Hematopoietic multipotent progenitor cell treated with erythropoietin and hydrocortisone succinate and interleukin-3 and kit ligand, for 4 days (in vitro differentiated cells): ENCODE measurements around the gene GALNT17.
"Not testable (repeated sequence)": the region's sequence is repeated elsewhere in the genome, so short reads cannot be mapped to it uniquely, and the experiment has no call there.

Experiments used
- DNase-seq: peaks from one replicate; pipeline ENCODE4 v3.0.0-alpha.2; 2015

The GALNT17 gene

DNA sequence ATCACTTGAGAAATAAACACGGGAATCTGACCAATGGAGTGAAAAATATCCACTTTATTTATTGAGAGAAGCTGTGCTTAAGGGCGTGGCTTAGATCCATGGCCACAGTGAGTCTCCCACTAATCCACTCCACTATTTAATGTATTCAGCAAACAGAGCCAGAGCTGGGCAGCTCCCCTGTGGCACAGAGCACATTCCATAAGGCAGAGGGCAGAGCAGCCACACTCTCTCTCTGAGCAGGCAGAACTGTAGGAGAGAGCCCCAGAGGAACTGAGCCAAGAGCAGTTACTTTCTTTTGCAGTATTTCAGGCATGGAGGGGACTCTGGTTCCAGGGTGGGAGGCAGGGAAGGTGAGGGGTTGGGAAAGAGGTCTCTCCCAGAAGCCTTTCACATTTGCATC is 106.0 kb downstream of the GALNT17 start:
- DNase-seq = no peak

DNA sequence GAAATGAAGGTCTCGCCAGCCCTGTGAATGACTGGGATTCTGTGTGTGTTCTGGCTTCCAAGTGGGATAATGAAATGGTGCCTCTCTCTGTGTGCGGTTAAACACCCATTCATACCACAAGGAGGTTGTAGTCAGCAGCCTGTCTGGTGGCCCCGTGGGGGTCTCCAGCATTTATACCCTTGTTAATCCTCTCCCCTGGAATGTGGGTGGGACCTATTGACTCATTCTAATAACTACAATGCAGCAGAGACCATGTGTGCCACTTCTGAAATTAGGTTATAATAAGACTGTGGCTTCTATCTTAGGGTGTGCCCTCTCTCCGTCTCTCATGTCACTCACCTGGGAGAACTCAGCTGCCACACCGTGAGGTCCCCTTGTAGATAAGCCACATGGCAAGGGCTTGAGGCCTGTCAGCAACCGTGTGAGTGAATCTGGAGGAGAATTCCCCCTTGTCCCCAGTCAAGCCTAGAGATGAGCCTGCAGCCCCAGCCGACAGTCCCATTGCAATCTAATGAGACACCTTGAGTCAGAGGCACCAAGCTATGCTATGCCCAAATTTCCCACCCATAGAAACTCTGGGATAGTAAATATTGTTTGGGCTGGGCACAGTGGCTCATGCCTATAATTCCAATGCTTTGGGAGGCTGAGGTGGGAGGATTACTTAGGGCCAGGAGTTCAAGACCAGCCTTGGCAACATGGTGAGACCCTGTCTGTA is 106.8 kb downstream of the GALNT17 start:
- no peak for DNase-seq

DNA sequence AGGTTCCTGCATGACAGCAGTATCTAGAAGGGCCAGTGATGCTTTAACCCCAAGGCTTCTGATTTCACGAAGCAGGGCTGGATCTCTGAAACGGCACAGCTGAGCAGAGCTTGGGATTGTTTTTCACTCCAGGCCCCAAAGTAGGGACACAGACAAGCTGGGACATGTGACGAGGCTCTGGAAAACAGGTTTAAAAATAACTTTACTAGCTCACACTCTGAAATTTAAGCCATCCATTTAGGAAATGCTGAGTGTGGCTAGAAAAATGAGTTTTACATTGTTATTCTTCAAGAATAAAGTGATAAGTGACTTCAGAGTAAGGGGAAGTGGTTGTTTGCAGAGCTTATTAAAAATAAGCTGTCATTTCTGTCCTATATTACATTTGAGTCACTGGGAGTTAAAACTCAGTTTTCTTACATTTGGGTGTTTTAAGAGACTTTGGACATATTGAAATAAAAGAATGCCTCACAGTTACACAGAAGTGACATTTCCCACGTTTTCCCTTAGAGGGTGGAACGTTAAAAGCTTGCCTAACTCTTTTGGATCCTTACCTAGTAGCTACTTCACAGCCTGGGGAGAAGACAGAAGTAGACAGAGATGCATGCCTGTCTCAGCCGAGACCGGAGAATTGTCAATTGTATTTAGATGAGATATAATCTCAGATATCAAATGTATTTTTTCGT is 107.8 kb downstream of the GALNT17 start:
- no peak for DNase-seq

DNA sequence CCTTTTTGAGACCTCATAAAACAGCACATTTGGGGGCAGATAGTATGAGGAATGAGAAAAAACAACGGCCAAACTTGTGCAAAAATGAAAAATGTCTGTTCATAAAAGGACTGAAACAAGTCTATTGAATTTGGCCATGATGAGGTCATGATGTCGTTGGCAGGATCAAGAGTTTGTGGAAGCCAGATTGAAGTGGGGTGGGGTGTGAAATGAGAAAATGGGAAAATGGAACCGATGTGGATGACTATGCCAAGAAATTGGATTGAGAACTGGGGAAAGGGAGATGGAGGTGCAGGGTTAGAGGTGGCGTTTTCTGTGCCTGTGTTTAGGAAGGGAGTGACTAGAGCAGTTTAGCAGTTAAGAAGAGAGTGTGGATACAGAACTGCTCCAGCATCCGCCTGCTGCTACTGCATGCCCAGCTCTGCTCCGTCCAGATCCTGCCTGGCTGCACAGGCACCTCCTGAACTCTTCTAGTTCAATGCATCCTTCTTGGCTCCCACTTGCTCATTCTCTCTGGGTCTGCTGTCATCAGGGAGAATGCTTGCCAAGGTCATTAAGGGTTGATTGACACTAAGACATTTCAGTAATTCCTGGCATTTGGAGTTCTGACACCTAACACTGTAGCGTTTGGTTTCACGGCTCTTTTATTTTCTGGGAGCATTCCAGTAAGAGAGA is 111.9 kb downstream of the GALNT17 start:
- DNase-seq = no peak

DNA sequence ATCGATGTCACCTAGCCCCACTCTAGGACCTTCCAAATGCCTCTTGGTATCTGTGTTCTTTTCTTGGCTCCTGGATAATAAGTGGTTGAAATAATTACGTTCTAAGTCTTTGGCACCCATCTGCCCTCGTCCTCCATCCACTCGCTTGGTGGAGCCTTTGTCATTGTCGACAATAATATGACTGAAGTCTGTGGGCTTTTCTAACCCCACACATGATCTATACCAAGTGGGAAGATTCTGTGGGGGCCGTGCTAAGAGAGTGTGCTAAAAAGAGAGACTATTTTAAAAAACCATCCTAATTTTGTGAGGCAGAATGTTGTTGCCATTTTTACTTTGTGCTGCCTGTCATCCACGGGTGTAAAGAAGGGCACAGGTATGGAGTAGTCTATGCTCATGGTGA is 113.1 kb downstream of the GALNT17 start:
- no peak for DNase-seq

DNA sequence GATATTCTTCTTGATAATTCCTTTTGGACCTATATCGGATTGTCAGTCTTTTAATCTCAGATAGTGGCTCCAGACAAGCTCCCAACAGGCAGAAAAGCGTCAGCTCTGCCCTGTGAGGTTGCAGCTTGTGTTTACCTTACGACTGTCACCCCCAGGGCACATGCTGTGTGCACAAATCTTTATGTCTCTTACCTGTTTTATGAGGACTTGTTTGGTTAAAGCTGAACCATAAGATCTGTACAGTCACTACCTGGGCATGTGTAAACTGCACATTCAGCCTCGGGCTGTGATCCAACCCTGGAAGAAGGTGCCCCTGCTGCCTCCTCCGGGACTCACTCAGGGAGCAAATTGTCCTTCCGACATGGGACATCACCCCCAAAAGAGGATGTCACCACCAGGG is 119.8 kb downstream of the GALNT17 start:
- no peak for DNase-seq

DNA sequence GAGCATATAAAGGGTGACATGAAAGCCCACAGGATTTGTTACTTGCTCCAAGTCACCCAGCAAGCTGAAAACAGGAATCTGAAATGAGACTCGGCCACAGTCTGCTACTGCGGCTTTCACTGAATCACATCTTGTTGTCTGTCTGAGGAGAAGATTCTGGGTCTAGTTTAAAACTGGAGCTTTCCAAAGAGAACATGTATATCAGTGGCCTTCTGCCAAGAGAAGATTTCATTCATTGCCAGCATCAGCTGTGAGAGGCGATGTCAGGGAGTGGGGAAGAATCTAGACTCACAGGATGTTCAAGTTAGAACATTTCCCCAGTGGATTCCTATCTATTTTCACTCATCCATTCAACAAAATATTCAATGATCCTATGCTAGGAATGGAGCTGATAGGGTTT is 122.8 kb downstream of the GALNT17 start:
- DNase-seq = no peak

DNA sequence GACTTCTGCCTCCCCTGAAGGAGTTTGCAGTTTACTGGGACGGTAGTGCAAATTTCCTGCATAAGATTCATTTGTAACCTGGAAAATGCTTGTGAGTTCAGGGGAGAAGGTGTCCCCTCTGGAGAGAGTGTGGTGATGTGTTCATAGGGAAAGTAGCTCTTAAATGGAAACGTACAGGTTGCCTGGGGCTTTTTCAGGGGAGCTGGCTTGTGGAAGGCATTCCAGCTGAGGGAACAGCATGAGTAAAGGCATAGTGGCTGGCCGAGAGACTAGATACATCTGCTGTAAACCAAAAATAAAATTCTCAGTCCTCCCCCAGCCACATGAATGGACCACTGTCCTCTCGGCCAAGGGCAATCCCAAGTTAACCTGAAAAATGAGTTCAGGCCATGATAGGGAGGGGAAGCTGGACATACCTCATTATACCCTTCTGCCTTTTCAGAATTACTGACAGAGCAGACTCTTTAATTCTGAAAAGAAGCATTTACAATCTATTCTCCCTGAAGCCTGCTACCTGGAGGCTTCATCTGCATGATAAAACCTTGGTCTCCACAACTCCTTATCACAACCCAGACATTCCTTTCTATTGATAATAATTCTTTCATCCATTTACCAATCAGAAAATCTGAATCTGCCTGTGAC is 123.7 kb downstream of the GALNT17 start:
- DNase-seq = no peak

DNA sequence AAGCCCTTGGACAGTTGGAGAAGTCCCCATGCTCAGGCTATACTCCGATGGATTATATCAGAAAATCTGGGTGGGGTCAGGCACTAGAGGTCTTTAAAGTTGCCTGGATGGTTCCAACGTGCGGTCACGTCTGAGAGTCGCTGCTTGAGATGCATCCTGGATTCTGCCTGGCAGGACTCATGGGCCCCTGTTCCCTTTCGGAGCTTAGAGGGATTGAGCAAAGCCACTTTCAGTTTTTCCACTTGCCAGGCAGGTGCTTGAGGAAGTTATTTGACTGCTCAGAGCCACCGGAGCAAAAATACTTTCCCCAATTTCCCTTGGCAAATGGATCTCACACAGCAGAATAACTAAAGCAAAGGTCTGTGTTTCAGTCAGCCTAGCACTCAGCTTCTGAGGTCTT is 129.1 kb downstream of the GALNT17 start:
- DNase-seq = no peak

DNA sequence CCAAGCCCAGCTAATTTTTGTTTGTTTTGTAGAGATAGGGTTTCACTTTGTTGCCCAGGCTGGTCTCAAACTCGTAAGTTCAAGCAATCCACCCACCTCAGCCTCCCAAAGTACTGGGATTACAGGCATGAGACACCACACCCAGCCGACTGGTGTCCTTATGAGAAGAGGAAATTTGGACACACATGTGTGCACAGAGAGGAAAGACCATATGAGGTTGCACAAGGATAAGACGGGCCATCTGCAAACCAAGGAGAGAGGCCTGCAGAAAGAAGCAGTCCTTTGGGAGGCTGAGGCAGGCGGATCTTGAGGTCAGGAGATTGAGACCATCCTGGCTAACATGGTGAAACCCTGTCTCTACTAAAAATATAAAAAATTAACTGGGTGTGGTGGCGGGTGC is 130.9 kb downstream of the GALNT17 start:
- DNase-seq = not testable (repeated sequence)

DNA sequence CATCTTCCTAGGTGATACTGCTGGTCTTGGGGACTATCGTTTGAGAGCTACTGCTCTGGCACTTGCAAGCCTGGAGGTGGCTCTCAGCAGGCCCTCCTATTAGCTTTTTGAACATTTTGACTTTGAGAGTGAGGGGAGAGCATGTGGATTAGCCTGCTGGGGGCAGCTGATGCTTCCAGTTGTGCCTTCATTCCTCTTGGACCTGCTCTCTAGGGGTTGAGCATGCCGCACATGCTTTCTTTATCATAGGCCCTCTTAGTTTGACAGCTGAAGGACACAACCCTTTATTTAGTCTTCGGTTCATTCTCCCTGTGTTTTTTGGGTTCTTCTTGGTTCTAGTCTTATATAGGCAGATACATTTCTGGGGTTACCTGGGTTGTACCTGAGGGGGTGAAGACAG is 132.1 kb downstream of the GALNT17 start:
- DNase-seq = no peak

DNA sequence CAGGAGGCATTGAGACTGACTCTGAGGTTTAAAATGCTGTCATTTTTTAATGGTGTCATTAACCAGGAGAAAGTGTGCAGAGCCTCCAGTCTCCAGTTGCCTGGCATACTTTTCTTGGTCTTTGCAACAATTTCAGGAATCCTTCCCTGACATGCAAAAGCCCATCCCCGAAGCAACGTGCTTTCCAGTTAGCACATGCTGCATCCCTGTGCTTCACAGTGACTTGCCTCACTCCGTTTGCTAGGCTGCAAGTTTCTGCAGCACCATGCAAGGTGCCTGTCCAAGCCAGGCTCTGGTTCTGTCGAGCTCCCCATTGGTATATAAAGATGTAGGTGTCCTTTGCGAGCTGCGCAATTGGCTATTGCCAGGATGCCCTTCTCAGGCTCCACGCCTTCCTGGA is 135.0 kb downstream of the GALNT17 start:
- DNase-seq = no peak

DNA sequence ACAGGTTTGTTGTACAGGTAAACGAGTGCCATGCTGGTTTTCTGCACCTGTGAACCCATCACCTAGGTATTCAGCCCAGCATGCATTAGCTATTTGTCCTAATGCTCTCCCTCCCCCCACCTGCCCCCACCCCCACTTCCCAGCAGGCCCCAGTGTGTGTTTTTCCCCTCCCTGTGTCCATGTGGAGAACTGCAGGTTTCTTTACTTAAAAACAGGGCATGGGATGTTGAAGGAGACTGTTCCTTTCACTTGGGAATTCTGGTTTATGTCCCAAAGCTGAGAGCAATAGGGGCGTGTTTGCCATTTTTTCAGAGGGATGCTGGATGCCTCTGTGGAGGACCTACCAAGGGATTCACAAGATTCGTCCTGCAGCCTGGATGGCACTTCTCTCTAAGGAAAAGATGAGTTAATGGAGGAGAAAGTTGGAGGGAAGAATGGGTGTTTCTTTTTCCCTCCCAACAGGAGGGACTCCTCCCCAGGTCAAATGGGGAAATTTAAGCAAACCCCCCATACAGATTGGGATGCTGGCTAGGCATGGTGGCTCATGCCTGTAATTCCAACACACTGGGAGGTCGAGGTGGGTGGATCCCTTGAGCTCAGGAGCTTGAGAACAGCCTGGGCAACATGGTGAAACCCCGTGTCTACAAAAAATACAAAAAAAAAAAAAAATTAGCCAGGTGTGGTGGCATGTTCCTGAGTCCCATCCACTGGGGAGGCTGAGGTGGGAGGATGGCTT is 136.0 kb downstream of the GALNT17 start:
- DNase-seq = no peak

DNA sequence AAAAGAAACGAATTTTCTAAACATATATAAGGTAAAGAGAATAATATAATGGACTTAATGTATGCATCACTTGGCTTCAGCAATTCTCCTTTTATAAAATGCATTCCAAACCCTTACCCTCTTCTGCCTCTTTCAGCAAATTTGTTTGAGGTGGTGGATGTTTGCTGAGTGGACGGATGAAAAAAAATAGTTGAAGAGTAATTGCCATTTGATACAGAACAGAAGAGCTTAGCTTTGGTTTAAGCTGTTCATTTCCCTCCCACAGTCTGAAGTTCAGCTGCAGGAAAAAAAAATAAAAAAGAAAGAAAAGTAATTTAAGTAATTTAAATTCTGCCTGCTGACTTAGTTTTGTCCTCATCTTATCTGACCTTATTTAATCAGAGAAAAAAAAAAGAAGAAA is 138.6 kb downstream of the GALNT17 start:
- no peak for DNase-seq

DNA sequence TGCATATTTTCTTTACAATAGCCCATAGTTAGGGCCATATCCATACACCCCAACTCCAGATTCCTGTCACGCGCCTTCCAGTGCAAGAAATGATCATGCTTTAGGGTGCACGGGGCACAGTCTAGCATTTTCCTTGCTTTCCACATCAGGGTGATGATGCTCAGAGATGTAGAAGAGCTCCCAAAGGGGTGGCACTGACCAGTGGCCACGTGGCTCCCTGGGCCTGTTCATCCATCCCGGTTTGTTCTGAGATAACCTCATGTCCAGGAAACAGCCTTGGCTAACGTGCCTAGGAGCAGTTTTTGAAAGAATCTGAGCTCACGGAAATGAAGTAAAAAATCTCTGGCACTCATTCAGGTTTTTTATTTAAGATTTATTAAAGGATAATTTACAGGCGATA is 139.3 kb downstream of the GALNT17 start:
- no peak for DNase-seq

DNA sequence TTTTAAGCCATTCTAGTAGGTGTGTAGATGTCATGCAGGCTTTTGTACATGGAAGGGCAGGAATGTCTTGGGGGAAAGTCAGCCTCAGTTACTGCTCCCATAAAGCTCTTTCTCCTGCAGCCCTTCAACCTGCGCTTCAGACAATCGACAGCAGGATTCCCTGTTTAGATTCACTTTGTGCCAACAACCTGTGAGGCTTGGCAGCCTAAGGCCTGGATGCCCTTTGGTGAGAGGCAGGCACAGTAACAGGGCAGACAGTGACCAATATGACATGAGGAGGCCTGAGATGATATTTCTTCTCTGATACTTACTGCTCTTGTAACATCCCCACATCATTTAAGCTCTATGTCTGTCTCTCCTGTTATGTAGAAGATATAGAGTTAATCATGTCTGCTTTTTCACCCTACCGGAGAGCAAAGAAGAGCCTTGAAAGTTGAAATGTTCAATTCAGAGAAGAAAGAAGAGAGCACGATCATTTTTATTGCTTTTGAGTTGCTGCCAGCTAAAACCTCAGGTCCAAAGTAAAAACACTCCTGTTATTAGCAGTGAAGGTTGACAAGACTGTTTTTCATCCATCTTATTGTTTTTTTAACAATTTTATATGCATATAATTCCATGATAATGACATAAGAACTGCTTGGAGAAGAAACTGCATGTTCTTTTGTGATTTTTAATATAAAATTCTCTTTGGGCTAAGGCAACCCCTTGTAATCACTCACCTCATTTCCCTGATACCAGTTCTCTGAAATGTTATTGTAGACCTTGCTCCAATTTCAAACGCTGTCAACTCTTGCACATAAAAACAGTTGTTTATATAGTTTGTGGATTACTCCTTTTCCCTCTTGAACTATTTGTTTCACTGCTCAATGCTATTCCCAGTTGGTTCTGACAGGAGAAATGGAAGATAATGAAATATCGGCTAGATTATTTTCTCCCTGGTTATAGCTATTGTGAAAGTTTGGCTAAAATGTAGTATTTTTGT is 140.9 kb downstream of the GALNT17 start:
- no peak for DNase-seq

DNA sequence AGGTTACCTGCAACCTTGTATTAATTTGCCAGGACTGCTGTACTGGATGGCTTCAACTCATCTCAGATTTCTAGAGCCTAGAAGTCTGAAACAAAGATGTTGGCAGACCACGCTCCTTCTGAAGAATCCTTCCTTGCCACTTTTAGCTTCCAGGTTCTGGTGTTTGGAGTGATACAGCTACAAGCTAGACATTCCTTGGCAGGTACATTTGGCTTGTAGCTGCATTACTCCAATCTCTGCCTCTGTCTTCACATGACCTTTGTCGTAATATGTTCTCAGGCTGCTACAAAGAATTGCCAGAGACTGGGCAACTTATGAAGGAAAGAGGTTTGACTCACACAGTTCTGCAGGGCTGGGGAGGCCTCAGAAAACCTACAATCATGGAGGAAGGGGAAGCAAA is 146.3 kb downstream of the GALNT17 start:
- DNase-seq = no peak

DNA sequence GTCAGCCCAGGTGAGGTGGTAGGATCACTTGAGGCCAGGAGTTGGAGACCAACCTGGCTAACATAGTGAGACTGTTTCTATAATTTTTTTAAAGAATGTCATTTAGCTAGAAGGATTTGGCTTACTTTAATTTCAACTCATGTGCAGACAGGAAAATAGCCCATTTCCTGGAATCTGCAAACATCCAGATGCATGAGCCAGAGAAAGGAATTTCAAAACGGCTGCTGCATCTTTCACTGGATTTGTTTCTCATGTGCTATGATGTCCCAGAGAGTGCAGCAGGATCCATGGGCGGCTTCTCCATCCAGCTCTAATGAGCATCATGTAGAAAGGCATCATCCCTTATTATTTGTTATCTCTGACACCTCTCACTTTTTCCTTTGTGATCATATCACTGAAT is 149.3 kb downstream of the GALNT17 start:
- no peak for DNase-seq

DNA sequence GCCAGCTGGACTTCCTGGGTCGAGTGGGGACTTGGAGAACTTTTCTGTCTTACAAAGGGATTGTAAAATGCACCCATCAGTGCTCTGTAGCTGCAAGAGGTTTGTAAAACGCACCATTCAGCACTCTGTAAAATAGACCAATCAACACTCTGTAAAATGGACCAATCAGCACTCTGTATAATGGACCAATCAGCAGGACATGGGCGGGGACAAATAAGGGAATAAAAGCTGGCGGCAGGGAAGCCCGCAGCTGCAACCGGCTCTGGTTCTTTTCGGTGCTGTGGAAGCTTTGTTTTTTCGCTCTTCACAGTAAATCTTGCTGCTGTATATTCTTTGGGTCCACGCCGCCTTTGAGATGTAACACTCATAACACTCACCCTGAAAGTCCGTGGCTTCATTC is 151.9 kb downstream of the GALNT17 start:
- DNase-seq = no peak

DNA sequence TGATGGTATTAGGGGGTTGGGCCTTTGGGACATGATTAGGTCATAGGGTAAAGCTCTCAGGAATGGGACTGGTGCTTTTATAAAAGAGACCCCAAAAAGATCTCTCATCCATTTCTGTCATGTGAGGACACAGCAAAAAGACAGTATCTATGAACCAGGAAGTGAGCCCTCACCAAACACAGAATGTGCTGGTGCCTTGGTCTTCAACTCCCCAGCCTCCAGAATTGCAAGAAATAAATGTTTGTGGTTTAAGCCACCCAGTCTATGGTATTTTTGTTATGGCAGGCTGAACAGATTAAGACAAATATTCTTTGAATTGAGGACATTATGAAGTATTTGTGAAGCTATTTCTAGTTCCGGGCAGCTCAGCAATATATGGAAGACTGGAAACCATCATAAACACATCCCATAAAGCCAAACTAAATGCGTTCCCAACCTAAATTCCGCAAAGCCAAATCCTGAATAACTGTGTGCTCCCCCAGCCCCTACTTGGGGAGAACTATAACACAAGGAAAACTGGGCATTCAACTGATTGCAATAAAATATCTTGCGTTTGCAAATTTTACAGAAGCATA is 153.7 kb downstream of the GALNT17 start:
- DNase-seq = no peak

DNA sequence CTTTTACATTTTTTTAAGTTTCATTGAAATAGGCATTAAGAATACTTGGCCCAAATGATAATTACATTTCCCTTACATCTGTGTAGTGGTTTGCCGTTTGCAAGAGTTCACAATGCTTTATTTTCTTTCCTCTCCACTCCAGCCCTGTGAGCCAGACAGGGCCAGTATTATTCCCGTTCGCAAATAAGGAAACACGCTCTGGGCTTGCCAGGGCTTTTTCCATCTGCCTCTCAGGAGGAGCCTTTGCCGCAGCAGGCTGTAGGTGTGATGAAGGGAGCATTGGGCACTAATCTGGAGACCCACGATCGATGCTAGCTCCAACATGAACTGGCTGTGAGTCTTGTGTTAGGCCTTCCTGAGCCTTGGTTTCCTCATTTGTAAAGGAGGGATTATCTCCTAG is 154.4 kb downstream of the GALNT17 start:
- DNase-seq = no peak
